T1000 (cell line): ENCODE measurements around the gene ZNF587.
"Not testable (repeated sequence)": the region's sequence is repeated elsewhere in the genome, so short reads cannot be mapped to it uniquely, and the experiment has no call there.

Source experiments
- DNase-seq: peaks from one replicate; lab custom pipeline; 2025; ENCODE audit warnings: mixed read lengths; lab: John Stamatoyannopoulos, UW

ZNF587 gene

DNA sequence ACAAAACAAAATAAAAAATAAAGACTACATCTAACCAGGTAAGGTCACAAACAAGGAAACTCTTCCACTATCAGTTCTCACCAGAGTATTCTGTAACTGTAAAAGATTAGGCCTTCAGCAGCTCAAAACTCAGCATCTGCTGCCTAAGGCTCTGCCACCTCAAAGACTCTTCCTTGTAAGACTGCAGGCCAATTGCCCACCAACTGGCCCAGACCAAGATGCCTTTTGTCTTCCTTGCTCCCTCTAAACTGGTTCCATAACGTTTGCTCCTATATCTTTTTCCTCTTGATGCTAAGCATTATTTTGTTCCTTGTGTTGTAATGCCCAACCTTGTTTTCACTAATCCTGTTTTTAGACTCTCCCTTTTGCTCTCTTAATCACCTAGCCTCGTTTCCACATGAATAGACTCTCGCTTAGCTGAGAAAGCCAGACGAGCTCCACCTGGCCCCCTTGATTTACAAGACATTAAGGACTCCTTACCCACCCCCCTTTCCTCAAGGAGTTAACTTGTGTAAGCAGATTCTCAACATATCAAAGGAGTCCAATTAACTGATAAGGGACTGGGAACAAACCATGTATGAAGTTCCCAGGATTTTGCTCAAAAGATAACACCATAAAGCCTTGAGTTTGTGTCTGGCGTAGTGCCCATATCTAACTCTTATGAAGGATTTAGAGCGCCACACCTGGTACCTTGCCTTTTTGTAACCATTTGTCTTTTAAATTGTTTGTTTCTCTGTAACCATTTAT lies 37.7 kb downstream of the ZNF587 start:
- DNase-seq, result no peak

DNA sequence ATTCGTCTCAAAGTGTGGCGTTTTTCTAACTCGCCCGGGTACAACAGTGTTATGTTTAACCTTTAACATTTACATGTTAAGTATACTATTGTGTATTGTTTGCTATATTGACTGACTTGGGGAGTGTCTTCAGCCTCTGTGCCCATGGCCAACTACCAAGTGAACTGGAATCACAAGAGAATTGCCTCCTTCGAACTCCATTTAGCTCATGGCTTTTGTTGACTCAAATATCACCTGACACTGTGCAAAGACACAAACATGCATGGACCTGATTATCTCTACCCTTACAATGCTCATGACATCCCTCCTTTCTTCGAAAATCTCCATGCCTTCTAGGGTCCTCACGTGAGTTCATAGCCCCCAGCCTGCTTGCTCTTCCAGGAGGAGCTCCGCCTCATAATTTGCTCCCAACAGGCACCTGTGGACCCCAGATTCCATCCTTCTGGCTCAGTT lies 38.5 kb downstream of the ZNF587 start:
- no peak for DNase-seq

DNA sequence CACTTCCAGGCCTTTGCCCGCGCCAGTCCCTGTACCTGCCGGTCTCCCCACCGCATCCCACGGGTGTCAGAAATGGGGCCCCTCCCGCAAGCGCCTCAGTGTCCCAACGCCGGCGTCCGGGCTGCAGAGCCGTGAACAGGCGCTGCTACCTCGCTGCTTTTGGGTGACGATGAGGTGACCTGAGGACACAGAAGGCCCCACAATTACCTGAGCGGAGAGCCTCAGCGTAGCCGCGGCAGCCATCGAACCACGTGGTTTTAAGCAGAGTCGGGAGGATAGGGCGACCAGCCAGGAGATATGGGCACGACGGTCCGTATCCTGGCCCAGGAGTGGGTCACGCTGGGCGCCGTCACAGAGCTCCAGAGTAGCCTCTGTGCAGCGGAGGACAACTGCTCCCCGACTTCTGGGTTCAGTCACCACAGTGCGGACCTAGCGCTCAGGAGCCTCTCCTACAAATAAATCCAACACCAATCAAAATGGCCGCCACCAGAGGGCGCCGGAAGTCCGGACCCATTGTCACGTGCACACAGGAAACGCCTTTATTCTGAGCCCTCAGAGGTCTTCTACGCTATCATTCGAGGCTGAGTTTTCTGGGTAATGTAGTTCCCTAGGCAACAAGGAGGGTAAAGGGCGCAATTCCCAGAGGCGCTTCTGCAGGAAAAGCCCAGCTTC lies 39.0 kb downstream of the ZNF587 start, which contains the start of gene ZNF814:
Gene ZNF814 (minus strand): TSS at position 478 of the 672 bp plus-strand sequence. CDS start 235 bp downstream, at position 243.
- peak; percentile 84 for DNase-seq

DNA sequence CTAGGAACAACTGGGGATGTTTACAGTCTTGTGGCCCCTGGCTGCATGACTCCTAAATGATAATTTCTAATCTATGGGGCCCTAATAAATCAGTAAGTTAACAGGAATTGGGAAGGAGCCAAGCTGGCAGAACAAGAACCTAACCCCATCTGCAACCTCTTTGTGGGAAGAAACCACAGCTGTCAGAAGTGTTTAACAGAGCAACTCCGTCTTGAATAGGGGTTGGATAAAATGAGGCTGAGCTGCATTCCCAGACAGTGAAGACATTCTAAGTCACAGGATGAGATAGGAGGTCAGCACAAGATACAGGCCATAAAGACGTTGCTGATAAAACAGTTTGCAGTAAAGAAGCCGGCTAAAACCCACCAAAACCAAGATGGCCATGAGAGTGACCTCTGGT lies 41.0 kb downstream of the ZNF587 start:
- DNase-seq, result not testable (repeated sequence)

DNA sequence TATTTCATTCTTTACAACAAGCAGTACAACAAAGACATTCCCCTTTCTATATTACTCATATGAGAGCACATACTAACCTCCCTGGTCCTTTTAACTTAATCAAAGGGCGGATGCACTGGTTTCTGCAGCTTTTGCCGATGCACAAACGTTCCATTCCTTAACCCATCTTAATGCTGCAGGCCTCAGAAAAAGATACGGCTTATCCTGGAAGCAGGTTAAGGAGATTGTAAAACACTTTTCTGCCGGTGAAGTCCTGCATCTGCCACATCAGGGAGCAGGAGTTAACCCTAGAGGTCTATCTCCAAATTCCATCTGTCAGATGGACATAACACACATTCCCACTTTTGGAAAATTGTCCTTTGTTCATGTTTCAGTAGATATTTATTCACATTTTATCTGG lies 50.7 kb downstream of the ZNF587 start:
- no peak for DNase-seq

DNA sequence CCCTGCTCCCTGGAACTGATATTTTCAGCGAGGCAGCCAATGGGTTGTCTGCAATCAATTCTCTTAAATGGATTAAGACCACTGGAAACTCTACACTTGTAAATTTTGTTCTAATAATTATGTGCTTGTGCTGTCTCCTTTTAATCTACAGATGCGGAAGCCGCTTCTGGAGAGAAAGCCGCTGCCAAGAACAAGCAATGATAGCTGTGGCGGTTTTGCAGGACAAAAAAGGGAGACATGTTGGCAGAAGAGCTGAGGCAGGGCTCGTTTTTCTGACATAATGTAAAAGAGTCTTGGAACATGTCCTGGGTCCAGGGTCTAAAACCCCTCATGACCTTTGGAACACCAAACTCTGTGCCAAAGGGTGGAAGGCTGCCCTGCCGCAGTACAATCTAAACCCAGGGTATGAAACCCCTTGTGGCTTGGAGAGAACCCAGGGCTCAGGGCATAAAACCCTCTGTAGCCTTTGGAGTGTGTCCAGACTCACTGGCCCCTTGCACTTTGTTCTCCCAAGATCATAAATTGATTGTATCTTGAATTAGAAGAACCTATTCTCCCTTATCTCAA lies 54.0 kb downstream of the ZNF587 start:
- no peak for DNase-seq

DNA sequence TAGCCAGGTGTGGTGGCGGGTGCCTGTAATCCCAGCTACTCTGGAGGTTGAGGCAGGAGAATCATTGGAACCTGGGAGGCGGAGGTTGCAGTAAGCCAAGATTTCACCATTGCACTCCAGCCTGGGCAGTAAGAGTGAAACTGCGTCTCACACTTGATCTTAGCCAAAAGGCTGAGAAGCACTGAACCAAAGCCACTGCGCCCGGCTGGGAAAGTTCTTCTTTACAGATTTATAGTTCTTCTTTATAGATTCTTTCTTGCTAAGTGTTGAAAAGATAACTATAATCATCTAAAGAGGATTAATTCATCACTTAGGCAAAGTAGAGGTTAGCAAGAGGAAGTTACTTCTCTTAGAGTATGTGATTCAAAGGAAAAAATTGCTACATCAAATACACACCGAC lies 55.6 kb downstream of the ZNF587 start:
- no peak for DNase-seq

DNA sequence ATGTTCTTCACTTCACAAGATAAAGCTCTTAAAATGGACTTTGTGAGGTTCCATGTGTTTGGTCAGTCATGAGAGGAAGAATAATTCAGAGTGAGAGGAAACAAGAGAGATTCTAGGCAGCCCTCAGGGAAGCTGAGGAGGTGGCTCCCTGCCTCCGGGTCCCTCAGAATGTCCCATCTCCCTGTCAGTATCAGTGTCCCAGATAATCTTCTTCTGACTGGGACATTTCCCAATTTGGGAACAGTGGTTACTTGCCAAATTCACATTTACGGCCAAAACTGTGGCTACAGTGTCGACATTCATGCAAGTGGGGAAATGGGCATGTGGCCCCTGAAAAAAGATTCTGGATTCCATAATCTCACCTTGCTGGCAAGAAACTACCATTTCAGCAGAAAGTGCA lies 57.7 kb downstream of the ZNF587 start:
- no peak for DNase-seq

DNA sequence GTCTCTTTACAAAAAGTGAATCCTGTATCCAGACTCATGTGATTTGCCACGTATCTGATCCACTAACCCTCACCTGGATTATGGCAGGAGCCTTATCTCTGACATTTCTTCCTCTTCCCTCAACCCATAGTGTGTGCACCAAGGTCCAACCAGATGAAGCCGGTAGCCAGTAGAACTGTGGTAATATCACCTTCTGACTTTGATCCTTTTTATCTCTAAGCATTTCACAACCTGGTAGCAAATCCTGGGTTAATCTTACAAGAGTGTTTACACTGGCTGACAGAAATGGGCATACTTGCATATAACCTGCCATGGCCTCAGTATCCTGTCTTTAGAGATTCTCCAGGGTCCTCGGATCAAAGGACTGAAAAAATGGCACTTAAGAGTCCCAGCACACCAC lies 64.9 kb downstream of the ZNF587 start:
- no peak for DNase-seq
